ENCODE results near the gene DNAH1.

DNA sequence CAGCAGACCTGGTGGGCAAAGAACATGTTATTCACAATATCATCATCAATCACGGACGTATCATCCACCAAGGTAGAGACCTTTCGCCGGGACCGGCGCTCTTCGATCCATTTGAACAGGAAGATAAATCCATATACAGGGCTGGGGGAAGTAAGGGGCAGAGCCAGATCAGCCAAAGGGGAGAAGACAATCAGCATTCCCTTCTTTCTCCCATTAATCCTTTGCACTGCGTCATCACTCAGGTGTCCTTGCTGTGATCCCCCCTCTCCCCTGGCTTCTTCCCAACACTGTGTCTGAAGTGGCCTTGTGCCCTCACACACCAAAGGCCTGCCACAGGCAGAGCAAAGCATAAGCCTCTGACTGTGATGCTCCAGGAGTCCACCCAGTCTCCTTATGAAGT lies 92.3 kb downstream of the DNAH1 start:
- TF ChIP-seq, protein P1, sequence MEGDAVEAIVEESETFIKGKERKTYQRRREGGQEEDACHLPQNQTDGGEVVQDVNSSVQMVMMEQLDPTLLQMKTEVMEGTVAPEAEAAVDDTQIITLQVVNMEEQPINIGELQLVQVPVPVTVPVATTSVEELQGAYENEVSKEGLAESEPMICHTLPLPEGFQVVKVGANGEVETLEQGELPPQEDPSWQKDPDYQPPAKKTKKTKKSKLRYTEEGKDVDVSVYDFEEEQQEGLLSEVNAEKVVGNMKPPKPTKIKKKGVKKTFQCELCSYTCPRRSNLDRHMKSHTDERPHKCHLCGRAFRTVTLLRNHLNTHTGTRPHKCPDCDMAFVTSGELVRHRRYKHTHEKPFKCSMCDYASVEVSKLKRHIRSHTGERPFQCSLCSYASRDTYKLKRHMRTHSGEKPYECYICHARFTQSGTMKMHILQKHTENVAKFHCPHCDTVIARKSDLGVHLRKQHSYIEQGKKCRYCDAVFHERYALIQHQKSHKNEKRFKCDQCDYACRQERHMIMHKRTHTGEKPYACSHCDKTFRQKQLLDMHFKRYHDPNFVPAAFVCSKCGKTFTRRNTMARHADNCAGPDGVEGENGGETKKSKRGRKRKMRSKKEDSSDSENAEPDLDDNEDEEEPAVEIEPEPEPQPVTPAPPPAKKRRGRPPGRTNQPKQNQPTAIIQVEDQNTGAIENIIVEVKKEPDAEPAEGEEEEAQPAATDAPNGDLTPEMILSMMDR (IDR thresholded peaks at IDR 0.05), result no peak
- TF ChIP-seq POLR2A (IDR thresholded peaks at IDR 0.05), result no peak

Measured in testis (tissue), 2 donors.